Posterior vena cava (tissue), 2 donors: Measurements from ENCODE around the gene EXOSC6. TPM values are rescaled to one million over a fixed set of nuclear protein-coding genes. Genes with fewer than 3 reads are reported as not detected.
"Not testable (repeated sequence)": the region's sequence is repeated elsewhere in the genome, so short reads cannot be mapped to it uniquely, and the experiment has no call there.

Experiments used
- DNase-seq: peaks from one replicate; pipeline ENCODE4 v3.0.0-alpha.2; 2020; ENCODE audit warnings: low spot score
- intact Hi-C, 2 donors: fragments of 100-400 bp; cut with DNase I; formaldehyde crosslinking; loops; one replicate each; pipeline versions ENCODE4 v1.14.1 to v1.14.2; 2022 to 2023
- total RNA-seq, 2 donors: library from RNA; stranded (reverse); fragmentation: NEBNext Ultra II Directional; extraction: Animal tissue kit (Norgen Biotek cat#: 25700); gene quantifications; one replicate each; pipeline ENCODE4 v1.2.1, GENCODE V29; 2021
- donor health status: DM: yes; HTN: yes; CAD: no.
- donor health status: DM: yes; HTN: yes; CAD: no.

The EXOSC6 gene
- total RNA-seq, 2 donors from 2014 or later = 17.2 to 20.6 TPM

DNA sequence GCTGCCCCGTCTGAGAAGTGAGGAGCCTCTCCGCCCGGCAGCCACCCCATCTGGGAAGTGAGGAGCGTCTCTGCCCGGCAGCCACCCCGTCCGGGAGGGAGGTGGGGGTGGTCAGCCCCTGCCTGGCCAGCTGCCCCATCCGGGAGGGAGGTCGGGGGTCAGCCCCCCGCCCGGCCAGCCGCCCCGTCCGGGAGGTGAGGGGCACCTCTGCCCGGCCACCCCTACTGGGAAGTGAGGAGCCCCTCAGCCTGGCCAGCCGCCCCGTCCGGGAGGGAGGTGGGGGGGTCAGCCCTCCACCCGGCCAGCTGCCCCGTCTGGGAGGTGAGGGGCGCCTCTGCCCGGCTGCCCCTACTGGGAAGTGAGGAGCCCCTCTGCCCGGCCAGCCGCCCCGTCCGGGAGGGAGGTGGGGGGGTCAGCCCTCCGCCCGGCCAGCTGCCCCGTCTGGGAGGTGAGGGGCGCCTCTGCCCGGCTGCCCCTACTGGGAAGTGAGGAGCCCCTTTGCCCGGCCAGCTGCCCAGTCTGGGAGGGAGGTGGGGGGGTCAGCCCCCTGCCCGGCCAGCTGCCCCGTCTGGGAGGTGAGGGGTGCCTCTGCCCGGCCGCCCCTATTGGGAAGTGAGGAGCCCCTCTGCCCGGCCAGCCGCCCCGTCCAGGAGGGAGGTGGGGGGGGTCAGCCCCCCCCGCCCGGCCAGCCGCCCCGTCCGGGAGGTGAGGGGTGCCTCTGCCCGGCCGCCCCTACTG, 46.9 kb downstream of the EXOSC6 start:
- intact Hi-C loops, DNase-seq: not testable (repeated sequence)

DNA sequence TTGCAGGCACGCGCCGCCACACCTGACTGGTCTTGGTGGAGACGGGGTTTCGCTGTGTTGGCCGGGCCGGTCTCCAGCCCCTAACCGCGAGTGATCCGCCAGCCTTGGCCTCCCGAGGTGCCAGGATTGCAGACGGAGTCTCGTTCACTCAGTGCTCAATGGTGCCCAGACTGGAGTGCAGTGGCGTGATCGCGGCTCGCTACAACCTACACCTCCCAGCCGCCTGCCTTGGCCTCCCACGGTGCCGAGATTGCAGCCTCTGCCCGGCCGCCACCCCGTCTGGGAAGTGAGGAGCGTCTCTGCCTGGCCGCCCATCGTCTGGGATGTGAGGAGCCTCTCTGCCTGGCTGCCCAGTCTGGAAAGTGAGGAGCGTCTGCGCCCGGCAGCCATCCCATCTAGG, 47.7 kb downstream of the EXOSC6 start:
- DNase-seq, intact Hi-C loops: not testable (repeated sequence)

- intact Hi-C loops, DNase-seq: not testable (repeated sequence)
These were observed 48.2 kb downstream of the EXOSC6 start for GRCh38 chr16:70203508-70203907.

DNA sequence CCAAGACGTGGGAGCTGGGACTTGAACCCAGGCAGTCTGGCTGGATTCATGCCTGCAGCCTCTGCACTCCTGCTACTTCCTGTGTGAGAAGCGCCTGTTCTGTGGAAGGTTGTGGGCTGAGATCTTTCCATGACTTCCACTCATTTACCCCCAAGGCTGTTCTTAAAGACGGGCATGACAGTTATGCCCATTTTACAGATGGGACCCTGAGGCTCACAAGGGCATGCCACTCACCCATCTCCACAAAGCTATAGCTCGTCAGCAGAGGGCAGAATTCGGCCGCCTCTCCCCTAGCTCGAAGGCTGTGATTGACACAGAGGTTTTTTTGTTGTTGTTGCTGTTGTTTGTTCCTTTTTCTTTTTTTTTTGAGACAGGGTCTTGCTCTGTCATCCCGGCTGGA, 51.7 kb downstream of the EXOSC6 start:
- not testable (repeated sequence) for DNase-seq

GRCh38 chr16:70199170-70199569, 52.6 kb downstream of the EXOSC6 start:
- intact Hi-C loops, DNase-seq: not testable (repeated sequence)

More for the DNA sequence above, 51.7 kb downstream of the EXOSC6 start:
- intact Hi-C loops = not testable (repeated sequence)

DNA sequence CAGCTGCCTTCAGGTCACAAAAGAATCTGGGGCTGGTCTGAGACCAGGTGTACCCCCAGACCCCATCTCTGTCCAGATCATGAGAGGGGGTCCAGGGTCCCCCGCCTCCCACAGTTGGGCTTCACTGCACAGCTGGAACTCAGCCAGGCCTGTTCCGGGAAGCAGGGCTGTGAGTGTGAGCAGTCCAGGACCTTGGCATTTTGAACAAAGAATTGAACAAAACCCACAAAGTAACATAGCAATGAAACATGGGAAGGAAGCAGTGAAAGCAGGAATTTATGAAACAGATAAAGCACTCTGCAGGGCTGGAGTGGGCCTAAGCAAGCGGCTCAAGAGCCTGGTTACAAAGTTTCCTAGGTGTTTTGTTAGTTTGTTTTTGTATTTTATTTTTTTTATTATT, 53.1 kb downstream of the EXOSC6 start:
- DNase-seq, intact Hi-C loops: not testable (repeated sequence)

GRCh38 chr16:70198230-70198629, 53.5 kb downstream of the EXOSC6 start:
- intact Hi-C loops = not testable (repeated sequence)

GRCh38 chr16:70197611-70198010, 54.1 kb downstream of the EXOSC6 start:
- DNase-seq, intact Hi-C loops: not testable (repeated sequence)

More at GRCh38 chr16:70198230-70198629, 53.5 kb downstream of the EXOSC6 start:
- not testable (repeated sequence) for DNase-seq

Other genes with a start within 250 kb of the EXOSC6 start
- 10 to 100 TPM; 26.0 to 28.8 TPM for gene PDPR, start 137.6 kb downstream of the EXOSC6 start, total RNA-seq
- gene CLEC18C, start 78.2 kb downstream of the EXOSC6 start, total RNA-seq = under 1 TPM in 1 of 2 donors, not detected in 1; 0.28 TPM
- gene AARS1, start 37.6 kb upstream of the EXOSC6 start, total RNA-seq = 10 to 100 TPM; 77.2 to 86.3 TPM
- gene DDX19B, start 47.2 kb upstream of the EXOSC6 start, total RNA-seq = 10 to 100 TPM; 18.8 to 20.2 TPM
- 10 to 100 TPM; 29.9 to 31.9 TPM for gene DDX19A, start 95.0 kb upstream of the EXOSC6 start, total RNA-seq
- 10 to 100 TPM; 27.7 to 29.4 TPM for gene ST3GAL2, start 187.2 kb upstream of the EXOSC6 start, total RNA-seq
- gene FCSK, start 202.7 kb upstream of the EXOSC6 start, total RNA-seq = 10 to 100 TPM; 10.7 to 11.0 TPM